H1 (cell line): ENCODE data around the gene CILP. TPM values are rescaled to one million over a fixed set of nuclear protein-coding genes. Genes with fewer than 3 reads are reported as not detected.
A peak's percentile ranks its signal among the peaks of the same experiment; 100 is the strongest.

Experiments used
- CTCF ChIA-PET: fragments of 300-600 bp; sonication (Branson Sonifier 250); formaldehyde crosslinking; loops from one replicate; lab custom pipeline; 2021; ENCODE audit not compliant: partially characterized antibody; lab: Charles Lee
- POLR2A ChIA-PET: fragments of 300-600 bp; sonication (Branson Sonifier 250); formaldehyde crosslinking; loops from one replicate; lab custom pipeline; 2021; ENCODE audit warnings: inconsistent platforms; ENCODE audit not compliant: partially characterized antibody; lab: Charles Lee
- DNase-seq, 2 experiments: peaks; one replicate each; pipeline versions ENCODE4 v3.0.0 to v3.0.0-alpha.2; 2010 to 2022; ENCODE audit warnings: low spot score in 2 of 2, low read depth in 1 of 2, mixed read lengths in 1 of 2
- FAIRE-seq: peaks from 2 replicates; lab custom pipeline; 2011; peaks lifted over from hg19 to GRCh38; lab: Jason Lieb, UNC
- H2AFZ ChIP-seq: 2 replicates; pipeline ENCODE4 v1.8.1; 2012; ENCODE audit warnings: low read length, inconsistent platforms
- H2AK5ac ChIP-seq: 2 replicates; pipeline ENCODE4 v1.6.1; 2013; ENCODE audit warnings: low read depth, low read length
- H2BK120ac ChIP-seq: replicated peaks from 2 replicates; pipeline ENCODE3; 2013; ENCODE audit warnings: low read depth, low read length, inconsistent platforms
- H2BK12ac ChIP-seq: 2 replicates; pipeline ENCODE4 v1.6.1; 2013; ENCODE audit warnings: low read depth, low read length
- H2BK15ac ChIP-seq: 2 replicates; pipeline ENCODE4 v1.6.1; 2013; ENCODE audit warnings: low read length
- H2BK20ac ChIP-seq: 2 replicates; pipeline ENCODE4 v1.6.1; 2013; ENCODE audit warnings: low read length
- H2BK5ac ChIP-seq: 2 replicates; pipeline ENCODE4 v1.6.1; 2013; ENCODE audit warnings: low read depth, low read length
- H3K14ac ChIP-seq: 2 replicates; pipeline ENCODE4 v1.6.1; 2013; ENCODE audit warnings: inconsistent platforms; ENCODE audit not compliant: insufficient read length
- H3K18ac ChIP-seq: 2 replicates; pipeline ENCODE4 v1.6.1; 2013; ENCODE audit warnings: low read length; ENCODE audit errors: extremely low read depth
- H3K23ac ChIP-seq: 2 replicates; pipeline ENCODE4 v1.6.1; 2013; ENCODE audit warnings: inconsistent platforms; ENCODE audit not compliant: insufficient read length
- H3K23me2 ChIP-seq: 2 replicates; pipeline ENCODE4 v1.6.1; 2013; ENCODE audit warnings: low read depth, low read length
- H3K27ac ChIP-seq: 2 replicates; pipeline ENCODE4 v1.6.1; 2011; ENCODE audit warnings: low read depth, low read length, inconsistent platforms
- H3K27me3 ChIP-seq, 4 experiments: replicated peaks in 1 of 4; 1 replicate in 1 of 4; 2 replicates in 3 of 4; pipeline versions ENCODE4 v1.6.1 to v1.8.1; 2011 to 2013; ENCODE audit warnings: low read length in 3 of 4, mild to moderate bottlenecking in 3 of 4, inconsistent platforms in 2 of 4, mixed read lengths in 2 of 4, moderate library complexity in 1 of 4; ENCODE audit not compliant: control insufficient read depth in 3 of 4, insufficient read depth in 3 of 4; ENCODE audit errors: extremely low read depth in 1 of 4
- H3K36me3 ChIP-seq, 4 experiments: 2 replicates each; pipeline versions ENCODE4 v1.6.1 to v1.8.1; 2011 to 2013; ENCODE audit warnings: mild to moderate bottlenecking in 4 of 4, low read length in 3 of 4, moderate library complexity in 2 of 4, control low read depth in 1 of 4, inconsistent platforms in 1 of 4; ENCODE audit not compliant: insufficient read depth in 4 of 4, control insufficient read depth in 2 of 4
- H3K4ac ChIP-seq: replicated peaks from 2 replicates; pipeline ENCODE3; 2013; ENCODE audit warnings: low read length, low read depth, mixed read lengths, inconsistent platforms; ENCODE audit not compliant: insufficient read length
- H3K4me1 ChIP-seq, 4 experiments: replicated peaks in 1 of 4; 1 replicate in 1 of 4; 2 replicates in 3 of 4; pipeline versions ENCODE4 v1.6.1 to v1.8.1; 2011 to 2013; ENCODE audit warnings: low read length in 3 of 4, inconsistent platforms in 2 of 4, mixed read lengths in 1 of 4; ENCODE audit not compliant: insufficient read depth in 4 of 4, control insufficient read depth in 3 of 4
- H3K4me2 ChIP-seq, 2 experiments: 2 replicates each; pipeline versions ENCODE4 v1.6.1 to v1.8.1; 2011 to 2013; ENCODE audit warnings: low read depth in 2 of 2, low read length in 2 of 2, control low read depth in 1 of 2, inconsistent platforms in 1 of 2, mild to moderate bottlenecking in 1 of 2; ENCODE audit not compliant: insufficient read depth in 1 of 2
- H3K4me3 ChIP-seq, 4 experiments: fragments of 200-600, 300-600 bp in 1 of 4; sonication (generic), shearing (Covaris generic), sonication (Bioruptor Twin) in 1 of 4; 2 replicates each; pipeline versions ENCODE4 v1.5.1 to v1.8.1; 2011 to 2016; ENCODE audit warnings: low read length in 4 of 4, low read depth in 3 of 4, control low read depth in 2 of 4, inconsistent platforms in 2 of 4, mild to moderate bottlenecking in 2 of 4, mixed read lengths in 1 of 4, moderate library complexity in 1 of 4; ENCODE audit not compliant: insufficient read depth in 2 of 4; ENCODE audit errors: extremely low read depth in 1 of 4
- H3K56ac ChIP-seq: replicated peaks from 2 replicates; pipeline ENCODE3; 2013; ENCODE audit warnings: low read depth, mild to moderate bottlenecking, mixed read lengths, low read length, inconsistent platforms; ENCODE audit not compliant: insufficient read length
- H3K79me1 ChIP-seq: 2 replicates; pipeline ENCODE4 v1.6.1; 2013; ENCODE audit warnings: low read depth, low read length, control low read depth
- H3K79me2 ChIP-seq, 2 experiments: 2 replicates each; pipeline versions ENCODE4 v1.6.1 to v1.8.1; 2012 to 2013; ENCODE audit warnings: low read length in 2 of 2, mild to moderate bottlenecking in 2 of 2, inconsistent platforms in 1 of 2; ENCODE audit not compliant: insufficient read depth in 2 of 2, control insufficient read depth in 1 of 2
- H3K9ac ChIP-seq, 4 experiments: replicated peaks in 1 of 4; 1 replicate in 1 of 4; 2 replicates in 3 of 4; pipeline versions ENCODE4 v1.6.1 to v1.8.1; 2011 to 2013; ENCODE audit warnings: low read depth in 3 of 4, low read length in 3 of 4, control low read depth in 2 of 4, mild to moderate bottlenecking in 2 of 4, moderate library complexity in 2 of 4, inconsistent platforms in 1 of 4; ENCODE audit errors: extremely low read depth in 1 of 4
- H3K9me3 ChIP-seq, 2 experiments: 2 replicates each; pipeline versions ENCODE4 v1.6.1 to v1.8.1; 2012 to 2013; ENCODE audit warnings: mild to moderate bottlenecking in 2 of 2, moderate library complexity in 2 of 2, control low read depth in 1 of 2, inconsistent platforms in 1 of 2, low read depth in 1 of 2, low read length in 1 of 2, mixed read lengths in 1 of 2; ENCODE audit not compliant: insufficient read depth in 2 of 2
- H4K20me1 ChIP-seq, 2 experiments: replicated peaks in 1 of 2; 2 replicates each; pipeline versions ENCODE3 to v1.8.1; 2011 to 2013; ENCODE audit warnings: inconsistent platforms in 2 of 2, low read length in 2 of 2, mild to moderate bottlenecking in 1 of 2; ENCODE audit not compliant: insufficient read depth in 2 of 2, control insufficient read depth in 1 of 2
- H4K5ac ChIP-seq: 2 replicates; pipeline ENCODE4 v1.6.1; 2013; ENCODE audit warnings: low read length, low read depth, mixed read lengths, inconsistent platforms; ENCODE audit not compliant: insufficient read length
- H4K8ac ChIP-seq: 2 replicates; pipeline ENCODE4 v1.8.0; 2013; ENCODE audit warnings: mild to moderate bottlenecking, moderate library complexity, low read length, inconsistent platforms; ENCODE audit not compliant: insufficient read depth; ENCODE audit errors: extremely low read depth
- H4K91ac ChIP-seq: replicated peaks from 2 replicates; pipeline ENCODE3; 2013; ENCODE audit warnings: low read length, mixed read lengths, inconsistent platforms; ENCODE audit not compliant: insufficient read length
- BCL11A ChIP-seq, 2 experiments: IDR thresholded peaks; one replicate each; pipeline ENCODE4 v1.6.1; 2011; ENCODE audit warnings: low read depth in 2 of 2, low read length in 2 of 2, mild to moderate bottlenecking in 2 of 2
- HDAC6 ChIP-seq: IDR thresholded peaks from one replicate; pipeline ENCODE4 v1.7.1; 2012; ENCODE audit warnings: low read depth, mild to moderate bottlenecking, inconsistent platforms, low read length, moderate library complexity
- RXRA ChIP-seq: IDR thresholded peaks from 2 replicates; pipeline ENCODE4 v1.6.1; 2011; ENCODE audit warnings: low read depth, mild to moderate bottlenecking, low read length, moderate library complexity; ENCODE audit not compliant: insufficient read depth
- TBP ChIP-seq: IDR thresholded peaks from 2 replicates; pipeline ENCODE4 v1.6.1; 2011; ENCODE audit warnings: low read depth, low read length, improper control_type of control experiment
- WGBS, 2 experiments: shearing (Covaris generic) in 1 of 2; methylation state at CpG; one replicate each; pipeline versions ENCODE4 v1.1.6 to v1.1.7; 2013 to 2015; ENCODE audit warnings: low lambda C conversion rate in 2 of 2, mixed read lengths in 2 of 2, inconsistent platforms in 1 of 2, low coverage in 1 of 2, missing lambda C conversion rate in 1 of 2; ENCODE audit not compliant: insufficient replicate concordance in 2 of 2, insufficient coverage in 1 of 2, insufficient read length in 1 of 2; ENCODE audit errors: extremely low coverage in 1 of 2, missing lambda C conversion rate in 1 of 2; 5-methylcytosine and 5-hydroxymethylcytosine counted together
- polyA plus RNA-seq, 7 experiments: library from polyadenylated mRNA; depleted of rRNA in 3 of 7; stranded (reverse) in 5 of 7; unstranded in 2 of 7; fragments of >200 nt in 5 of 7; fragments of 200-250 nt in 2 of 7; gene quantifications; 1 replicate in 5 of 7; 2 replicates in 1 of 7; 4 replicates in 1 of 7; pipeline versions ENCODE4 v1.2.1 to v1.2.3, GENCODE V29; 2011 to 2013; ENCODE audit warnings: missing spikeins in 2 of 7, mixed read lengths in 2 of 7
- total RNA-seq: library from RNA; stranded (reverse); fragmentation: NEBNext Ultra II Directional; extraction: Animal tissue kit (Norgen Biotek cat#: 25700); gene quantifications from 2 replicates; pipeline ENCODE4 v1.2.1, GENCODE V29; 2021
- TF ChIP-seq, protein P1 (sequence below): IDR thresholded peaks from 2 replicates; pipeline ENCODE4 v1.6.1; 2012; ENCODE audit warnings: inconsistent platforms

The CILP gene
- total and polyA plus RNA-seq, 2 of the 8 experiments (the other 6 are each of a cell fraction or from before 2014, with no cell fraction given): 0.02 TPM; not detected in 1

DNA sequence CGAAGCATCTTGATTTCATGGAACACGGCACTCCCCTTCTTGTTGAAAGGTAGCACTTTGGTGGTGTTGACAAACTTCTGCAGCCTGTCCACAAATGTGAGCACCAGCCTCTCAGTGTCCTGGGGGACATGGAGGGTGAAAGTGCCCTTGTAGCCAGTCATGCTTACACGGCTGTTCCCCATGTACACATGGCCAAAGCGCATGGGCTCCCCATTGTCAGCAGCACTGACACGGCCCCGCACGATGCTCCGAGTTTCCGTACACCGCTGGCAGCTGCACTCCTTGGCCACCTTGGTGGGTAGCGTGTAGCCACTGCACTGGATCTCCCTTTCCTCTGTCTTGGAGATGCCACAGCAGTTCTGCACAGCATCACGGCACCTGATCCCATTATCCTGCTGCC, 12.7 kb downstream of the CILP start:
- Histone ChIP-seq H3K4me1 (0 out of 7 replicates have a peak, but pooled peaks cover 0 to 2% (median 0%) of the 10 kb centered on the region in 4 experiments), H3K79me2 (no peaks in the 10 kb centered on the region), H4K91ac (no peak overlapping the region), H3K4ac (no peak overlapping the region), H3K27me3 (no peaks in the 10 kb centered on the region), H2AK5ac (no peak overlapping the region; the same call in 1 of the 2 replicates), H3K14ac (no peak overlapping the region), H3K36me3 (no peaks in the 10 kb centered on the region), H3K23ac (no peak overlapping the region), H2BK20ac (no peak overlapping the region), H3K4me2 (no peak overlapping the region), H4K20me1 (no peaks in the 10 kb centered on the region), H4K8ac (no peak overlapping the region; the same call in 1 of the 2 replicates), H3K18ac (no peak overlapping the region), H3K79me1 (no peaks in the 10 kb centered on the region), H4K5ac (no peak overlapping the region), H3K23me2 (no peaks in the 10 kb centered on the region), H3K56ac (no peak overlapping the region), H2BK120ac (no peak overlapping the region), H2AFZ (no peak overlapping the region), H3K4me3 (no peak overlapping the region), H3K27ac (no peak overlapping the region), H2BK12ac (no peak overlapping the region), H3K9ac (no peak overlapping the region), H2BK5ac (no peak overlapping the region), H3K9me3 (peaks cover 3 to 5% of the 10 kb centered on the region in 2 experiments; a peak in 1 of 4 replicates), H2BK15ac (peak overlapping the region; percentile 18; the same call in 1 of the 2 replicates)
- TF ChIP-seq RXRA: no peak
- no peak for TF ChIP-seq BCL11A (IDR thresholded peaks at IDR 0.05; ENCODE audit: low read depth in 2 of 2, low read length in 2 of 2)
- no peak for TF ChIP-seq HDAC6
- TF ChIP-seq, protein P1, sequence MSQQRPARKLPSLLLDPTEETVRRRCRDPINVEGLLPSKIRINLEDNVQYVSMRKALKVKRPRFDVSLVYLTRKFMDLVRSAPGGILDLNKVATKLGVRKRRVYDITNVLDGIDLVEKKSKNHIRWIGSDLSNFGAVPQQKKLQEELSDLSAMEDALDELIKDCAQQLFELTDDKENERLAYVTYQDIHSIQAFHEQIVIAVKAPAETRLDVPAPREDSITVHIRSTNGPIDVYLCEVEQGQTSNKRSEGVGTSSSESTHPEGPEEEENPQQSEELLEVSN: no peak
- TF ChIP-seq TBP: no peak
- WGBS, 2 experiments: 96% methylated on average over 12 of the region's 12 CpGs; no CpG with 5 or more reads in 1 of the 2 experiments
- DNase-seq: no peak
- ChIA-PET CTCF (interaction anchor here (0.6 to 1.6 kb wide), 5 partner anchors 10 to 290 kb away, joined by 3 to 8 read pairs (median 3); partner anchors contain the start of gene CILP), POLR2A (no interaction called here)
- no peak for FAIRE-seq
